ENCODE data around the gene GSK3B.

The GSK3B gene

DNA sequence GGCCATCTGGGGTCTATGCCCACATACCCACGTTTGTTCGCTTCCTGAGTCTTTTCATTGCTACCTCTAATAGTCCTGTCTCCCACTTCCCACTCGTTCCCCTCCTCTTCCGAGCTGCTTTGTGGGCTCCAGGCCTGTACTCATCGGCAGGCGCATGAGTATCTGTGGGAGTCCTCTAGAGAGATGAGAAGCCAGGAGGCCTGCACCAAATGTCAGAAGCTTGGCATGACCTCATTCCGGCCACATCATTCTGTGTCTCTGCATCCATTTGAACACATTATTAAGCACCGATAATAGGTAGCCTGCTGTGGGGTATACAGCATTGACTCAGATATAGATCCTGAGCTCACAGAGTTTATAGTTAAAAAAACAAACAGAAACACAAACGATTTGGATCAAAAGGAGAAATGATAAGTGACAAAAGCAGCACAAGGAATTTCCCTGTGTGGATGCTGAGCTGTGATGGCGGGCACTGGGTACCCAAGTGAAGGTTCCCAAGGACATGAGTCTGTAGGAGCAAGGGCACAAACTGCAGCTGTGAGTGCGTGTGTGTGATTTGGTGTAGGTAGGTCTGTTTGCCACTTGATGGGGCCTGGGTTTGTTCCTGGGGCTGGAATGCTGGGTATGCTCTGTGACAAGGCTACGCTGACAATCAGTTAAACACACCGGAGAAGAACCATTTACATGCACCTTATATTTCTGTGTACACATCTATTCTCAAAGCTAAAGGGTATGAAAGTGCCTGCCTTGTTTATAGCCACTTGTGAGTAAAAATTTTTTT, 276.5 kb downstream of the GSK3B start:
- H3K4me3 Mint-ChIP-seq, result no peak overlapping the region
- no peaks in the 10 kb centered on the region for H3K36me3 Mint-ChIP-seq (ENCODE audit: low read depth)
- H3K4me1 Mint-ChIP-seq (ENCODE audit: low read depth), result no peaks in the 10 kb centered on the region

DNA sequence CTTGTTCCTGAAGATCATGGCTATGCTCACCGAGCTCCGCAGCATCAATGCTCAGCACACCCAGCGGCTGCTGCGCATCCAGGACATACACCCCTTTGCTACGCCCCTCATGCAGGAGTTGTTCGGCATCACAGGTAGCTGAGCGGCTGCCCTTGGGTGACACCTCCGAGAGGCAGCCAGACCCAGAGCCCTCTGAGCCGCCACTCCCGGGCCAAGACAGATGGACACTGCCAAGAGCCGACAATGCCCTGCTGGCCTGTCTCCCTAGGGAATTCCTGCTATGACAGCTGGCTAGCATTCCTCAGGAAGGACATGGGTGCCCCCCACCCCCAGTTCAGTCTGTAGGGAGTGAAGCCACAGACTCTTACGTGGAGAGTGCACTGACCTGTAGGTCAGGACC, 277.2 kb downstream of the GSK3B start:
- Mint-ChIP-seq H3K27ac (no peak overlapping the region), H3K36me3 (ENCODE audit: low read depth) (no peaks in the 10 kb centered on the region), H3K9me3 (no peaks in the 10 kb centered on the region), H3K4me1 (ENCODE audit: low read depth) (no peaks in the 10 kb centered on the region), H3K4me3 (no peak overlapping the region), H3K27me3 (ENCODE audit: low read depth) (no peaks in the 10 kb centered on the region)

More for the DNA sequence above, 276.5 kb downstream of the GSK3B start:
- no peak overlapping the region for H3K27ac Mint-ChIP-seq
- no peaks in the 10 kb centered on the region for H3K27me3 Mint-ChIP-seq (ENCODE audit: low read depth)
- H3K9me3 Mint-ChIP-seq, result no peaks in the 10 kb centered on the region

DNA sequence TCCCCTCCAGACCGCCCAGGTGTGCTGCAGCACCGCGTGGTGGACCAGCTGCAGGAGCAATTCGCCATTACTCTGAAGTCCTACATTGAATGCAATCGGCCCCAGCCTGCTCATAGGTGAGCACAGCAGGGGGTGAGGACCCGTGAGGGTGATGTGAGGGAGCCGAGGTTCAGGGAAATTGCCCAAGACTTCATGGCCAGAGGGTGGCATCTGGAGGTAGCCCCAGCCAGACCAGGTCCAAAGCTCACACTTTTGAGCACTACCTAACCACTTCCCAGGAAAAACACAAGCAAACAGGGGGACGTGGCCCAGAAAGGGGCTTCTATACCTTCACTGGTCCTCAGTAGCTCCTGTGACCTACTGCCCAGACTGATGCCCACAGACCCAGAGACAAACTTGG, 278.5 kb downstream of the GSK3B start:
- Mint-ChIP-seq H3K9me3 (no peaks in the 10 kb centered on the region), H3K36me3 (ENCODE audit: low read depth) (no peaks in the 10 kb centered on the region), H3K4me3 (no peak overlapping the region), H3K4me1 (ENCODE audit: low read depth) (no peaks in the 10 kb centered on the region), H3K27me3 (ENCODE audit: low read depth) (peaks cover 8% of the 10 kb centered on the region), H3K27ac (no peak overlapping the region)

DNA sequence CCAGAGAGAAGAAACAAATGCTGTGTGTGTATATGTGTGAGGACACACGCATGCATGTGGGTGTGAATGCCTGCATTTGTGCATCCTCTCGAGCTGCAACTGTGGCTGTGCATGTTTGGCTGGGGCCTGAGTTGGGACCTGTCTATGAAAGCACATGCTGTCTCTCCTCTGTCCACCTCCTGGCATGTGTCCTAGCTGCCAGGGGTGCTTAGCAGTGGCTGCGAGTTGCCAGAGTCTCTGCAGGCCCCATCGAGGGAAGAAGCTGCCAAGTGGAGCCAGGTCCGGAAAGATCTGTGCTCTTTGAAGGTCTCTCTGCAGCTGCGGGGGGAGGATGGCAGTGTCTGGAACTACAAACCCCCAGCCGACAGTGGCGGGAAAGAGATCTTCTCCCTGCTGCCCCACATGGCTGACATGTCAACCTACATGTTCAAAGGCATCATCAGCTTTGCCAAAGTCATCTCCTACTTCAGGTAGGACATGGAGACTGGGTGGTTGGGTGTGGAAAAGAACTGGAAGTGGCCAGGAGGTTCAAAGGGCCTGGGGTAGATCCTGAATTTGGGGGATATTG, 281.7 kb downstream of the GSK3B start:
- H3K36me3 Mint-ChIP-seq (ENCODE audit: low read depth), result no peaks in the 10 kb centered on the region
- H3K9me3 Mint-ChIP-seq, result no peaks in the 10 kb centered on the region
- H3K27ac Mint-ChIP-seq, result no peak overlapping the region
- H3K4me1 Mint-ChIP-seq (ENCODE audit: low read depth), result peaks cover 6% of the 10 kb centered on the region
- H3K27me3 Mint-ChIP-seq (ENCODE audit: low read depth), result peaks cover 8% of the 10 kb centered on the region
- H3K4me3 Mint-ChIP-seq, result no peak overlapping the region

DNA sequence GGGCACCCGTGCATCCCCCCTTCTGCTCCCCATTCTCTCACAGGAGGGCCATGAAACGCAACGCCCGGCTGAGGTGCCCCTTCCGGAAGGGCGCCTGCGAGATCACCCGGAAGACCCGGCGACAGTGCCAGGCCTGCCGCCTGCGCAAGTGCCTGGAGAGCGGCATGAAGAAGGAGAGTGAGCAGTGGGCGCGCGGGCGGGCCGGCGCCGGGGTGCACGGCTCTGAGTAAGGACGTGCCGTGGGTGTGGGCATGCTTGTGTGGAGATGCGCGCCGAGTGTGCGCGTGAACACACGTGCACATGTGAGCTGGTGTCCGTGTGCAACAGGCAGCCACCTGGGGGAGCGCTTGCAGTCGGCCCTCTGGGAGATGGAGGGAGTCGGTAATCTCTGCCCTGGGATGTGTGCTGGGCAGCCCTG, 284.2 kb downstream of the GSK3B start:
- Mint-ChIP-seq H3K9me3 (no peaks in the 10 kb centered on the region), H3K4me1 (ENCODE audit: low read depth) (peaks cover 6% of the 10 kb centered on the region), H3K27me3 (ENCODE audit: low read depth) (peaks cover 15% of the 10 kb centered on the region), H3K36me3 (ENCODE audit: low read depth) (no peaks in the 10 kb centered on the region), H3K4me3 (peak overlapping the region; percentile 77), H3K27ac (no peak overlapping the region)

DNA sequence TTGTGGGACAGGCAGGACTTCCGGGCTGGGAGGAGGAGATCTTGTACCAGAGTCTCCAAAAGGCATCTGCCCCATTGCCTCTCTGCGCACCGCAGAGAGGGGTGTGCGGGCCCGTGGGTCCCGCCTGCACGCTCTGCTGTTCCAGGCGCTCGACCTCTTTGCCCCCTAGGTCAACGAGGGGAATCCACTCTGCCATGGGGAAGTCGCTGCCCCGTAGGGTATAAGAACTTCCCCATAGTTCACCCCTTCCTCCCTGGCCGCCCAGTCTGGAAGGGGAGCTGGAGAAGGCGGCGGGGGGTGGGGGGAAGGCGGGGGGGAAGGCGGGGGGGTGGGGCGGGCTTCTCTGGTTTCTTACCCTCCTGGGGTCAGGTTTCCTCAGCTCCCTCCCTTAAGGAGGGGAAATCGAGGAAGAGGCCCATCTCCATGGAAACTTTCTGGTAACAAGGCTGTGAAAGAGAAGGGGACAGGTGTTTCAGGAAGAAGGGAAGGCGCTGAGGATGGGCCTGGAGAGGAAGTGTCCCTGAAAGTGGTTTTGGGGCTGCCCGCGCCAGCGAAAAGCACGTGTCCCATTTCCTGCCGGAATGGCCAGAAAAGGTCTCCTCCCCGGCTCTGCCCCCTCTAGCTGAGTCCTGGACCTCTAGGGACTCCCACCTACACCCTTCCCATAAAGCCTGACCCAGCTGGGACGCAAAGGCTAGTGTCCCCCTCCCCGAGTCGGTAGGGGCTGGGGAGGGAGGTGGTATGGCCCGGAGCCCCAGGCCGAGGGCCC, 284.8 kb downstream of the GSK3B start:
- no peak overlapping the region for H3K27ac Mint-ChIP-seq
- H3K4me1 Mint-ChIP-seq (ENCODE audit: low read depth), result peaks cover 6% of the 10 kb centered on the region
- no peaks in the 10 kb centered on the region for H3K9me3 Mint-ChIP-seq
- peak overlapping the region; percentile 77 for H3K4me3 Mint-ChIP-seq
- H3K36me3 Mint-ChIP-seq (ENCODE audit: low read depth), result no peaks in the 10 kb centered on the region
- H3K27me3 Mint-ChIP-seq (ENCODE audit: low read depth), result peaks cover 17% of the 10 kb centered on the region

DNA sequence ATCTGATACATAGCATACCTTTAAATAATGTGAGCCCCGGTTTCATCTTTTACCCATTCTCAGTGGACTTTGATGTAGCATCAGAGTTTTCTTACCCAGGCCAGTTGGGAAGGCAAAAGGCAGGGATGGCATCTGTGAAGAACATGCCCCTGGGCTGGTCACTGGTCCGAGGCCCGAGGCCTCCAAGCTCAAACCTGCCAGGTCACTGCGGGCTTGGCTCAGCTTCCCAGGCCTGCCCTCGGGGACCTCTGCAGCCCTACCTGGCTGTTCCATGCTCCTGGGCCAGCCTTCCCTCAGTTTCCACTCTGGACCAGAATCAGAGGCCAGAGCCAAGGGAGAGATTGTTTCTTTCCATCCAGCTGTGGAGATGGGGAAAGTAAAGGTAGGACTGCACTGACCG, 285.4 kb downstream of the GSK3B start:
- H3K4me1 Mint-ChIP-seq (ENCODE audit: low read depth), result peaks cover 6% of the 10 kb centered on the region
- no peak overlapping the region for H3K4me3 Mint-ChIP-seq
- no peaks in the 10 kb centered on the region for H3K9me3 Mint-ChIP-seq
- H3K27me3 Mint-ChIP-seq (ENCODE audit: low read depth), result peaks cover 17% of the 10 kb centered on the region
- H3K36me3 Mint-ChIP-seq (ENCODE audit: low read depth), result no peaks in the 10 kb centered on the region
- H3K27ac Mint-ChIP-seq, result no peak overlapping the region

DNA sequence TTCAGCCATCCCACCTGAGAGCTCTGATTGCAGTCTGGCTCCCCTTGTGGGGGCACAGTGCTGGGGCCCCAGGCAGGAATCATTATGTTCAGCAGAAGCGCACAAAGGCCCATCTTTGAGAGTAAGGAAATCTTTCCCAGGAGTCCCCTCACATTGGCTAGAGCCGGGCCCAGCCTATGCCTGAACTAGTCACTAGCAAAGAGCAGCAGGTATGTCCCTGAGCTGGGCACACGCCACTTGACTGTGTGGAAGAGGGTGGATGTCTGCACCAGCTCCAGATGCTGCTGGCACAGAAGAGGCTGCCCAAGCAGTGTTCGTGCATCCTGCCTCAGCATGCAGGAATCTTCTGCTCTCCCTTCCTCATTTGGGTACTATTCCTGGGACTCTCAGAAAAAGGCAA, 286.0 kb downstream of the GSK3B start:
- peaks cover 17% of the 10 kb centered on the region for H3K27me3 Mint-ChIP-seq (ENCODE audit: low read depth)
- no peaks in the 10 kb centered on the region for H3K36me3 Mint-ChIP-seq (ENCODE audit: low read depth)
- H3K27ac Mint-ChIP-seq, result no peak overlapping the region
- H3K4me1 Mint-ChIP-seq (ENCODE audit: low read depth), result peaks cover 6% of the 10 kb centered on the region
- no peak overlapping the region for H3K4me3 Mint-ChIP-seq
- no peaks in the 10 kb centered on the region for H3K9me3 Mint-ChIP-seq

DNA sequence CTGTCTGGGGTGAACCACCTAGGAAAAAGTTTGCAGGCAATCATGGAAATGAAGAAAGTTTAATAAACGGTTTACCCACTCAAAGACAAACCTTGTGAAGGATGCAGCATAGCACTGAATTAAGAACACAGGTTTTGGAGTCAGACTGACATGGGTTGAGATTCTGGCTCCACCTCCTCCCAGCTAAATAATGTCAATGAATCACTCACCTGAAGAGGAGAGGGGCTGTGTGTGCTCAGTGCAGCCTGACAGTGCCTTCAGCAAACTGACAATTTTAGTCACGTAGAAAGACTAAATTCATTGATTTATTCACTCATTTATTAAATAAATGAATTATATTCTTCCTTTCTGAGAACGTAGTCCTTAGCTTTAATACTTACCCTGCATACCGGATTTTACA, 293.4 kb downstream of the GSK3B start:
- H3K27me3 Mint-ChIP-seq (ENCODE audit: low read depth), result peaks cover 44% of the 10 kb centered on the region
- H3K36me3 Mint-ChIP-seq (ENCODE audit: low read depth), result no peaks in the 10 kb centered on the region
- no peaks in the 10 kb centered on the region for H3K4me1 Mint-ChIP-seq (ENCODE audit: low read depth)
- no peak overlapping the region for H3K27ac Mint-ChIP-seq
- no peaks in the 10 kb centered on the region for H3K9me3 Mint-ChIP-seq
- no peak overlapping the region for H3K4me3 Mint-ChIP-seq

DNA sequence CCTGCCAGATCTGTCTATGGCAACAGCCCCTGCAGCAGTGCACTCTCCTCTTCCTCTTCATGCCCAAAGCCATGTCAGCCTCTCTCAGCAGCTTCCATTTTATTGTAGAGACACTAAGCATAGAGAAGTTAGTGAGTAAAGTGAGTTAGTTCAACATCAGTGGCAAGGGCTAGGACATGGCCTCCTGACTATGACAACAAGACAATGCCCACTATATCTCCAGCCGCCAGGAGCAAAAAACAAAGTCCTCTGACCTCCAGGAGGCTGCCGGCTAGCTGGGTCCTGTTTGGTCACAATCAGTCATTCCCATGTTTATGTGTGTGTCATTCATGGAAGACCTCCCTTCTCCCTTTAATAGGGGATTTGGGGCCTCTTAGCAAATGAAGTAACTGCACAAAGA, 297.5 kb downstream of the GSK3B start:
- Mint-ChIP-seq H3K4me3 (no peak overlapping the region), H3K4me1 (ENCODE audit: low read depth) (no peaks in the 10 kb centered on the region)

DNA sequence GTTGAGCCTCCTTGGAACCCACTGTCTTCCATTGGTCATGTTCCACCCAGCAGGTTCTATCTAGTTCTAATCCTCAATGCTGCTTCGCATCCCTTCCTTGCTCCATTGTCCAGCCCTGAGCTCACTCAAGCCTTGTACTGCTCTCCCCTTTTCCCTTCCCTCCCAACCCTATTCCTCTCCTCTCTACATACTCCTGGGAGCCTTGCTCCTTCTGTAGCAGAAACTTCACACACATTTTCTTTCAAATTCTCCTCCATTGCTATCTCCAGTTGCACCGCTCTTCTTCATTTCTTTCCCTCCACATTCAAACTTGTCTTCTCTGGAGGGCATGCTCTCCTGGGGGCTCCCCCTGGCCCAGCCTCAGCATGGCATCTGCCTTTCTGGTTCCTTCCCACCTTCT, 297.9 kb downstream of the GSK3B start:
- no peaks in the 10 kb centered on the region for H3K9me3 Mint-ChIP-seq
- no peaks in the 10 kb centered on the region for H3K36me3 Mint-ChIP-seq (ENCODE audit: low read depth)
- no peak overlapping the region for H3K4me3 Mint-ChIP-seq
- no peak overlapping the region for H3K27ac Mint-ChIP-seq
- H3K4me1 Mint-ChIP-seq (ENCODE audit: low read depth), result no peaks in the 10 kb centered on the region
- H3K27me3 Mint-ChIP-seq (ENCODE audit: low read depth), result peaks cover 25% of the 10 kb centered on the region

More for the DNA sequence above, 297.5 kb downstream of the GSK3B start:
- Mint-ChIP-seq H3K27ac (no peak overlapping the region), H3K27me3 (ENCODE audit: low read depth) (peaks cover 29% of the 10 kb centered on the region), H3K9me3 (no peaks in the 10 kb centered on the region), H3K36me3 (ENCODE audit: low read depth) (no peaks in the 10 kb centered on the region)

DNA sequence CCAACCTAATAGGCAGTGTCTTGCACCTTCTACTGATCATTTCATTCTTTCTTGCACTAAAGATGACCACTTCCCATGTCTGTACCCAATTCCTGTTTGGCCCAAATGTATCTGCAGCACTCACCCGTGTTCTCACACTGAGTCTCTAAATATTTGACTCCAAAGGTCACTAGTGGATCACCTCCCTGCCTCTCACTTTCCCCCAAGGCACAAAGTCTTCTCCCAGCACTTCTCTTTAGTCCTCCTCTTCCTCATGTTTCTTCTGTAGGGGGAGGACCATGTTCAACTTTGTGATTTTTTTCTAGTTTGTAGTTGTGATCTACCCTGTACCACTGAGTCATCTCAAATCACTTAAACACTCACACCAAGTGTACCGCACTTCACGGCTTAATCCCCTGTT, 298.4 kb downstream of the GSK3B start:
- Mint-ChIP-seq H3K36me3 (ENCODE audit: low read depth) (no peaks in the 10 kb centered on the region), H3K27me3 (ENCODE audit: low read depth) (peaks cover 23% of the 10 kb centered on the region), H3K4me1 (ENCODE audit: low read depth) (no peaks in the 10 kb centered on the region), H3K9me3 (no peaks in the 10 kb centered on the region), H3K4me3 (no peak overlapping the region), H3K27ac (no peak overlapping the region)

DNA sequence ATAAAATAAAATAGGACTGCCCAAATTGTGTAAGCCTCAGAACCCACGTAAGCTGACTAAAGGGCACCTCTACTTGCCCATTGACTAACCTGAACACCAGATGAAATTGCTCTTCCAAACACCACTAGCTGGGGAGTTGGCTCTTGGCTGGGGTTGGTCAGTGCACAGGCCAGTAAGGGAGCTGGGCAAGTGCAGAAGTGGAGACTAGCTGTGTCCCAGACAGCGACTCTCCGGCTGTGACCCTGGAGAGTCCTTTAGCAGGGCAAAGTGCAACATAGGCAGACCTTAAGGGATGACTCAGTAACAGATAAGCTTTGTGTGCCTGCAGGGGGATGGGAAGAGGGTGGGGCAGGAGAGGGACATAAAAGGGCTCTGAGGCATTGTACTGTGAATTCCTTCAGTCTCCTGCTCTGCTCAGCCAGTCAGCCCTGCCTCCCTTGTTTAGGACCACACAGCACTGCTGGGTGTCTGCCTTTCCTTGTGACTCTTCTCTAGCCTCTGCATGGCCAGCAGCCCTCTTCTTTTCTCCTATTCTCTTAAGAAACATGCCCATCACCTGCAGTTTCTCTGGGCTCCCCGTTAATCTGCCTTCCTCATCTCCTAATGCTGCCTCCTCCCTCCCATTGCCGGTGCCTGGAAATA, 299.2 kb downstream of the GSK3B start:
- Mint-ChIP-seq H3K9me3 (no peaks in the 10 kb centered on the region), H3K4me1 (ENCODE audit: low read depth) (no peaks in the 10 kb centered on the region), H3K27me3 (ENCODE audit: low read depth) (peaks cover 18% of the 10 kb centered on the region), H3K27ac (no peak overlapping the region), H3K4me3 (no peak overlapping the region), H3K36me3 (ENCODE audit: low read depth) (no peaks in the 10 kb centered on the region)

DNA sequence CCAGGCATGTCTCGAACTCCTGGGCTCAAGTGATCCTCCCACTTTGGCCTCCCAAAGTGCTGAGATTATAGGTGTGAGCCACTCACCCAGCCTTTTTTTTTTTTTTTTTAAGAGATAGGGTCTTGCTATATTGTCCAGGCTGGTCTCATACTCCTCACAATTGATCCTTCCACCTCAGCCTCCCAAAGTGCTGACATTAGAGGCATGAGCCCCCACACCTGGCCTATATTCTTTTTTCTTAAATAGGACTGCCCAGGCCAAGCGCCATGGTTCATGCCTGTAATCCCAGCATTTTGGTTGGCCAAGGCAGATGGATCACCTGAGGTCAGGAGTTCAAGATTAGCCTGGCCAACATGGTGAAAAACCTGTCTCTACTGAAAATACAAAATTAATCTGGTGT, 299.8 kb downstream of the GSK3B start:
- H3K9me3 Mint-ChIP-seq, result no peaks in the 10 kb centered on the region
- H3K4me3 Mint-ChIP-seq, result no peak overlapping the region
- H3K4me1 Mint-ChIP-seq (ENCODE audit: low read depth), result no peaks in the 10 kb centered on the region
- H3K36me3 Mint-ChIP-seq (ENCODE audit: low read depth), result no peaks in the 10 kb centered on the region
- peaks cover 13% of the 10 kb centered on the region for H3K27me3 Mint-ChIP-seq (ENCODE audit: low read depth)
- no peak overlapping the region for H3K27ac Mint-ChIP-seq
